RCC 7860 (cell line): ENCODE measurements around the gene MCF2L.

Source experiments
- DNase-seq: peaks from one replicate; pipeline ENCODE4 v3.0.0-alpha.2; 2015; ENCODE audit warnings: low spot score
- FAIRE-seq: peaks from 2 replicates; lab custom pipeline; 2012; peaks lifted over from hg19 to GRCh38; lab: Jason Lieb, UNC

Gene MCF2L

GRCh38 chr13:113140677-113141600 lies 171.9 kb downstream of the MCF2L start:
- DNase-seq (no peak), FAIRE-seq (no peak)

GRCh38 chr13:113141601-113141970 lies 172.6 kb downstream of the MCF2L start:
- FAIRE-seq (no peak), DNase-seq (no peak)

- FAIRE-seq (no peak), DNase-seq (no peak)
Measured at GRCh38 chr13:113142876-113143275, 173.9 kb downstream of the MCF2L start.

GRCh38 chr13:113143466-113144254 lies 174.6 kb downstream of the MCF2L start:
- FAIRE-seq = no peak
- no peak for DNase-seq

DNA sequence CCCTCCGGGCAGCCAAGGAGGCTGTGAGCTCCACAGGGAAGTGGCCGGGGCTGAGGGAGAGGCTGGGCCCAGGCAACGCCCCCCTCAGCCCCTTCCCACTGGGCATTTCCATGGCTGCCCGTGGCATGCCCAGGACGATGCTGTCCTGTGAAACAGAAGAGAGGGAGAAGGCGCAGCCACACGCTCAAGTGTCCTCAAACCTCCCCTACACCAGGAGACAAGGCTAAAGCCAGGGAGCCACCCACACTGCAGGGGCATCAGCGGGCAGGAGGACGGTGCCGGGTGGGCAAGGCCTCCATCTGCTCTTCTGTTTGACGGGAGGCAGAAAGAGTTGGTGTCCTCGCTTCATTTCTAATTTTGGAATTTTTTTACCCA lies 175.2 kb downstream of the MCF2L start:
- FAIRE-seq = no peak
- DNase-seq = no peak

GRCh38 chr13:113145496-113145895 lies 176.5 kb downstream of the MCF2L start:
- no peak for FAIRE-seq
- DNase-seq = no peak

GRCh38 chr13:113145911-113146598 lies 177.0 kb downstream of the MCF2L start:
- FAIRE-seq (no peak), DNase-seq (no peak)

DNA sequence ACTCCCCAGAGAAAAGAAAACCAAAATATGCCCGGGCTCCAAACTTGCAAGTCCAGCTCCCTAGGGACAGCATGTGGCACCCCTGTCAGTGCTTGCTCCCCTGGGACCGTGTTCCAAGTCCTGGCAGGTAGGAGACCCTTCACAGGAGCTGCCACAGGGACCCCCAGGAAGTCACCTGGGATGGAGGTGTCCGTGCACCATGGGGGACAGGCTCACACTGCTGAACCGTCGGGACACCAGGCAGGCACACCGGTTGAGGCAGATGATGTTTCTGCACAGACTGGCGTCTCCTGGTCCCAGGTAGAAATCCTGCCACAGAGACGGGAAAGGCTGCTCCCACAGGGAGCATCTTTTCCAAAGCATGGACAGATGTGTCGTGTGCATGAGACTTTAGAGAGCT lies 177.7 kb downstream of the MCF2L start:
- no peak for DNase-seq
- FAIRE-seq = no peak

DNA sequence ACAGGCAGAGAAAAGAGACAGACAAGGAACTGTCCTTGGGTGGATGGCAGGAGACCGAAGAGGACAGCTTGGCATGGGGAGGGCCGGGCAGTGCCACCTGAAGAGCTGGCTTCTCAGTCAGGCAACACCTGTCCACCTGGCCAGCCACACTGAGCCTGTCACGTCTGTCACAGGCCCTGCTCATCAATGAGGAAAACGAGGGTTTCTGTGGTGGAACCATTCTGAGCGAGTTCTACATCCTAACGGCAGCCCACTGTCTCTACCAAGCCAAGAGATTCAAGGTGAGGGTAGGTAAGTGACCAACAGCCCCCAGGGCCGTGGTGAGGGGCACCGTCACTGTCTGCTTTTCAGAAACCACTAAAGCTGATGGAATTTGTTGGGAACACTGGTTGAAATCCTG lies 178.2 kb downstream of the MCF2L start:
- FAIRE-seq (no peak), DNase-seq (no peak)

GRCh38 chr13:113148407-113148806 lies 179.4 kb downstream of the MCF2L start:
- FAIRE-seq = no peak
- DNase-seq = no peak

DNA sequence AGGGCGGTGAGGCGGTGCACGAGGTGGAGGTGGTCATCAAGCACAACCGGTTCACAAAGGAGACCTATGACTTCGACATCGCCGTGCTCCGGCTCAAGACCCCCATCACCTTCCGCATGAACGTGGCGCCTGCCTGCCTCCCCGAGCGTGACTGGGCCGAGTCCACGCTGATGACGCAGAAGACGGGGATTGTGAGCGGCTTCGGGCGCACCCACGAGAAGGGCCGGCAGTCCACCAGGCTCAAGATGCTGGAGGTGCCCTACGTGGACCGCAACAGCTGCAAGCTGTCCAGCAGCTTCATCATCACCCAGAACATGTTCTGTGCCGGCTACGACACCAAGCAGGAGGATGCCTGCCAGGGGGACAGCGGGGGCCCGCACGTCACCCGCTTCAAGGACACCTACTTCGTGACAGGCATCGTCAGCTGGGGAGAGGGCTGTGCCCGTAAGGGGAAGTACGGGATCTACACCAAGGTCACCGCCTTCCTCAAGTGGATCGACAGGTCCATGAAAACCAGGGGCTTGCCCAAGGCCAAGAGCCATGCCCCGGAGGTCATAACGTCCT lies 180.0 kb downstream of the MCF2L start:
- no peak for FAIRE-seq
- no peak for DNase-seq
